IMR-90 (cell line): ENCODE data around the gene HENMT1. TPM values are rescaled to one million over a fixed set of nuclear protein-coding genes. Genes with fewer than 3 reads are reported as not detected.

Source experiments
- CEBPB ChIP-seq: IDR thresholded peaks from 2 replicates; pipeline ENCODE4 v1.6.1; 2012; ENCODE audit warnings: low read depth, low read length, improper control_type of control experiment
- CTCF ChIP-seq: conservative IDR thresholded peaks from 2 replicates; pipeline ENCODE4 v1.5.1; 2012; ENCODE audit warnings: mild to moderate bottlenecking, low read depth, low read length, improper control_type of control experiment
- ELK1 ChIP-seq: fragments of 150-350 bp; IDR thresholded peaks from 2 replicates; pipeline ENCODE4 v1.6.1; 2016; ENCODE audit warnings: low read depth, mild to moderate bottlenecking, low read length, moderate library complexity, borderline replicate concordance
- MXI1 ChIP-seq: IDR thresholded peaks from 2 replicates; pipeline ENCODE4 v1.6.1; 2012; ENCODE audit warnings: low read depth, mild to moderate bottlenecking, low read length, moderate library complexity, borderline replicate concordance
- polyA plus RNA-seq, 3 experiments: library from polyadenylated mRNA; depleted of rRNA; stranded (reverse); fragments of >200 nt; gene quantifications; 2 replicates each; pipeline ENCODE4 v1.2.3, GENCODE V29; 2012; ENCODE audit warnings: low replicate concordance in 1 of 3
- total RNA-seq: library from RNA; depleted of rRNA; stranded (reverse); fragments of >200 nt; gene quantifications from 2 replicates; pipeline ENCODE4 v1.2.3, GENCODE V29; 2012

HENMT1 gene
- total and polyA plus RNA-seq, 2 of the 4 experiments (the other 2 are of a cell fraction): 0.54 to 0.67 TPM

- TF ChIP-seq CTCF (no peak), MXI1 (no peak), ELK1 (no peak), CEBPB (no peak)
Observed at GRCh38 chr1:108695535-108695934, 34.6 kb upstream of the HENMT1 start (continued).
